SU-DHL-6 (cell line): ENCODE measurements around the gene ZSWIM3.

ENCODE experiments used
- H2AFZ ChIP-seq: fragments of 200-600 bp; sonication (generic); 2 replicates; pipeline ENCODE4 v1.6.1; 2014; ENCODE audit warnings: low read depth, mild to moderate bottlenecking, moderate library complexity, mixed read lengths, antibody characterized with exemption, low read length; ENCODE audit not compliant: severe bottlenecking
- H3F3A ChIP-seq: fragments of 200-600 bp; shearing (Covaris generic); 2 replicates; pipeline ENCODE4 v1.6.0; 2016; ENCODE audit warnings: antibody characterized with exemption, mild to moderate bottlenecking; ENCODE audit not compliant: insufficient read depth
- H3K27ac ChIP-seq: fragments of 200-600 bp; sonication (generic); 2 replicates; pipeline ENCODE4 v1.5.1; 2016; ENCODE audit warnings: low read depth, mild to moderate bottlenecking, low read length, moderate library complexity, mixed read lengths
- H3K27me3 ChIP-seq: fragments of 200-600 bp; sonication (generic), shearing (Covaris generic); 2 replicates; pipeline ENCODE4 v1.6.0; 2014; ENCODE audit warnings: mild to moderate bottlenecking, low read length
- H3K36me3 ChIP-seq: fragments of 200-600 bp; sonication (generic); 2 replicates; pipeline ENCODE4 v1.6.1; 2014; ENCODE audit warnings: mild to moderate bottlenecking, low read length, mixed read lengths
- H3K4me2 ChIP-seq: fragments of 300-600, 200-600 bp; shearing (Covaris generic), sonication (generic); 2 replicates; pipeline ENCODE4 v1.6.0; 2014; ENCODE audit warnings: low read length, low read depth, mild to moderate bottlenecking; ENCODE audit not compliant: poor library complexity, severe bottlenecking
- H3K4me3 ChIP-seq: fragments of 200-600 bp; sonication (generic); 2 replicates; pipeline ENCODE4 v1.5.1; 2014; ENCODE audit warnings: antibody characterized with exemption, low read length, mild to moderate bottlenecking, mixed read lengths; ENCODE audit not compliant: insufficient read depth, poor library complexity, severe bottlenecking
- H3K79me2 ChIP-seq: fragments of 200-600 bp; sonication (generic); 2 replicates; pipeline ENCODE4 v1.6.1; 2014; ENCODE audit warnings: mild to moderate bottlenecking, low read length, moderate library complexity; ENCODE audit not compliant: insufficient read depth
- H3K9ac ChIP-seq: fragments of 200-600 bp; sonication (generic); 2 replicates; pipeline ENCODE4 v1.7.0; 2014; ENCODE audit warnings: mild to moderate bottlenecking, low read length
- H3K9me2 ChIP-seq: fragments of 200-600 bp; sonication (generic); replicated peaks from 2 replicates; pipeline ENCODE4 v1.6.1; 2014; ENCODE audit warnings: low read length; ENCODE audit not compliant: insufficient read depth
- H3K9me3 ChIP-seq: fragments of 200-600 bp; sonication (generic); 2 replicates; pipeline ENCODE4 v1.6.1; 2014; ENCODE audit warnings: low read length, mixed read lengths; ENCODE audit not compliant: insufficient read depth
- H4K20me1 ChIP-seq: fragments of 200-600 bp; sonication (generic); 2 replicates; pipeline ENCODE4 v1.6.1; 2014; ENCODE audit warnings: low read depth, mild to moderate bottlenecking, antibody characterized with exemption, low read length, moderate library complexity, mixed read lengths
- EZH2phosphoT487 ChIP-seq: fragments of 200-600 bp; sonication (generic), shearing (Covaris generic); conservative IDR thresholded peaks from 2 replicates; pipeline ENCODE4 v1.6.1; 2018; ENCODE audit warnings: mild to moderate bottlenecking, antibody characterized with exemption, low read length, moderate library complexity, mixed read lengths
- TF ChIP-seq, protein P1 (sequence below): fragments of 200-600 bp; sonication (generic); IDR thresholded peaks from one replicate; pipeline ENCODE4 v1.5.1; 2017; ENCODE audit warnings: antibody characterized with exemption, mild to moderate bottlenecking, low read length, moderate library complexity; ENCODE audit not compliant: insufficient read depth, poor library complexity, severe bottlenecking

ZSWIM3 gene

DNA sequence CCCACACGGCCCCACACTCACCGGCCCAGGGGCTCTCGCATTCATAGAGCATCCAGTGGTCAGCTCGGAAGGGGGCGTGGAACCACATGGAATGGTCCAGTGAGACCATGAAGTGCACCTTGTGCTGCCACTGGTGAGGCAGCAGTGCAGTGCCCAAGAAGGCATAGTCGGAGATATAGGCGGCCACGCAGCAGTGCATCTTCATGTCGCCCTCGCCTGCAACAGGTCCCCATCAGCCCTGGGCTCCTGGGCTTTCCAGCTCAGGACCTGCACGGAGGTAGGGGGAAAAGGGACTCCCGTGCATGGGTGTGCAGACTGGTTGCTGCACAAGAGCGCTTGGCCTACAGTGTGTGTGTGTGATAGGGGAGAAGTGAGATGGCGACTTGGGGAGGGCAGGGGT lies 13.9 kb upstream of the ZSWIM3 start:
- Histone ChIP-seq H4K20me1 (no peaks in the 10 kb centered on the region), H3K9ac (no peak overlapping the region), H3K4me3 (no peak overlapping the region), H3K36me3 (no peaks in the 10 kb centered on the region), H3K9me2 (no peaks in the 10 kb centered on the region), H2AFZ (no peak overlapping the region), H3K9me3 (no peaks in the 10 kb centered on the region), H3K4me2 (no peak overlapping the region), H3K79me2 (no peaks in the 10 kb centered on the region), H3K27me3 (no peaks in the 10 kb centered on the region), H3K27ac (no peak overlapping the region), H3F3A (no peaks in the 10 kb centered on the region)
- no peak for TF ChIP-seq EZH2phosphoT487
- TF ChIP-seq, protein P1, sequence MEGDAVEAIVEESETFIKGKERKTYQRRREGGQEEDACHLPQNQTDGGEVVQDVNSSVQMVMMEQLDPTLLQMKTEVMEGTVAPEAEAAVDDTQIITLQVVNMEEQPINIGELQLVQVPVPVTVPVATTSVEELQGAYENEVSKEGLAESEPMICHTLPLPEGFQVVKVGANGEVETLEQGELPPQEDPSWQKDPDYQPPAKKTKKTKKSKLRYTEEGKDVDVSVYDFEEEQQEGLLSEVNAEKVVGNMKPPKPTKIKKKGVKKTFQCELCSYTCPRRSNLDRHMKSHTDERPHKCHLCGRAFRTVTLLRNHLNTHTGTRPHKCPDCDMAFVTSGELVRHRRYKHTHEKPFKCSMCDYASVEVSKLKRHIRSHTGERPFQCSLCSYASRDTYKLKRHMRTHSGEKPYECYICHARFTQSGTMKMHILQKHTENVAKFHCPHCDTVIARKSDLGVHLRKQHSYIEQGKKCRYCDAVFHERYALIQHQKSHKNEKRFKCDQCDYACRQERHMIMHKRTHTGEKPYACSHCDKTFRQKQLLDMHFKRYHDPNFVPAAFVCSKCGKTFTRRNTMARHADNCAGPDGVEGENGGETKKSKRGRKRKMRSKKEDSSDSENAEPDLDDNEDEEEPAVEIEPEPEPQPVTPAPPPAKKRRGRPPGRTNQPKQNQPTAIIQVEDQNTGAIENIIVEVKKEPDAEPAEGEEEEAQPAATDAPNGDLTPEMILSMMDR: no peak

DNA sequence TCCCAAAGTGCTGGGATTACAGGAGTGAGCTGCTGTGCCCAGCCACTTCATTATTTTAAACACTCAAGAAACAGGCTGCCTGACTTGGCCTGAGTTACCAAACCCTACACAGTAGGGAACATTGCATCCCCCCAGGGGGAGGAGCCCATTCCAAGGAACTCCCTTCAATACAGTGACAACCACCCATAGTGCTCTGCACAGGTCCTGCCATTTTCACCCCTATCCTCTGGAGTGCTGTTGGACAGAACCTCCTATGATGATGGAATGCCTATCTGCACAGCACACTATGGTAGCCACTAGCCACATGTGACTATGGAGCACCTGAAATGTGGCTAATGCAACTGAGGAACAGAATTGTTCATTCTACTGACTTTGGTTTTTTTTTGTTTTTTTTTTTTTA lies 12.0 kb upstream of the ZSWIM3 start:
- no peaks in the 10 kb centered on the region for H3K27me3 ChIP-seq
- H3K4me2 ChIP-seq: no peak overlapping the region
- no peak for TF ChIP-seq EZH2phosphoT487
- TF ChIP-seq, protein P1: no peak
- no peaks in the 10 kb centered on the region for H3K79me2 ChIP-seq
- no peak overlapping the region for H3K27ac ChIP-seq
- H4K20me1 ChIP-seq: no peaks in the 10 kb centered on the region
- H2AFZ ChIP-seq: no peak overlapping the region
- H3K4me3 ChIP-seq: no peak overlapping the region
- H3K9ac ChIP-seq: no peak overlapping the region
- H3K36me3 ChIP-seq: no peaks in the 10 kb centered on the region
- no peaks in the 10 kb centered on the region for H3K9me2 ChIP-seq
- H3F3A ChIP-seq: no peaks in the 10 kb centered on the region
- H3K9me3 ChIP-seq: no peaks in the 10 kb centered on the region

DNA sequence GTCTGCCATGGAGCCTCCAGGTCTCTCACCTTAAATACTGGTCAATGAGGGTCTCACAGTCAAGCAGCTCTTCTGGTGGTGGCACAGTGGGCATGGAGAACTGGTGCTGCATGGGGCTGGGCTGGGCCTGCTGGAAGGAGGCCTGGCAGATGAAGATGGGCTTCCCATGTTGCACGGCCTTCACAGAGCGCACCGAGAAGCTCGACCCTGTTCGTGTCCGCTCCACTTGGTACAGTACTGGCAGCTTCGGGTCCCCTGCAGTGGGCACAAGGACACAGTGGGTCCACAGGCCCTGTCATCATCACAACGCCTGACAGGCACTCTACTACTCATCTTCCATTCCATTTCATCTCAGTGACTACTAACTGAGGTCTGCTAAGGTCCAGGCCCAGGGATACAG lies 9.0 kb upstream of the ZSWIM3 start:
- Histone ChIP-seq H3K27me3 (no peaks in the 10 kb centered on the region), H4K20me1 (no peaks in the 10 kb centered on the region), H3K79me2 (no peaks in the 10 kb centered on the region), H3K9ac (no peak overlapping the region), H3K4me2 (no peak overlapping the region), H3K4me3 (no peak overlapping the region), H3K9me2 (no peaks in the 10 kb centered on the region), H2AFZ (no peak overlapping the region), H3K27ac (no peak overlapping the region), H3K36me3 (no peaks in the 10 kb centered on the region), H3F3A (no peaks in the 10 kb centered on the region), H3K9me3 (no peaks in the 10 kb centered on the region)
- no peak for TF ChIP-seq EZH2phosphoT487
- TF ChIP-seq, protein P1: no peak
